Keratinocyte (primary cell): ENCODE measurements around the gene CGB2. TPM values are rescaled to one million over a fixed set of nuclear protein-coding genes. Genes with fewer than 3 reads are reported as not detected.

Experiments
- DNase-seq: peaks from one replicate; pipeline ENCODE4 v3.0.0-alpha.2; 2011; ENCODE audit warnings: low read depth, missing footprints, low spot score
- FAIRE-seq: peaks from 2 replicates; lab custom pipeline; 2011; peaks lifted over from hg19 to GRCh38; lab: Jason Lieb, UNC
- H2AFZ ChIP-seq: 2 replicates; pipeline ENCODE4 v1.6.0; 2012; ENCODE audit warnings: low read length, control low read depth, inconsistent platforms; ENCODE audit not compliant: control insufficient read depth
- H3K27ac ChIP-seq: 2 replicates; pipeline ENCODE4 v1.5.1; 2011; ENCODE audit warnings: low read length; ENCODE audit not compliant: control insufficient read depth, insufficient read depth
- H3K27me3 ChIP-seq: 3 replicates; pipeline ENCODE4 v1.6.0; 2011; ENCODE audit warnings: low read length; ENCODE audit not compliant: control insufficient read depth, insufficient read depth; ENCODE audit errors: extremely low read depth
- H3K36me3 ChIP-seq, 2 experiments: 2 replicates in 1 of 2; 3 replicates in 1 of 2; pipeline ENCODE4 v1.5.1; 2011; ENCODE audit warnings: low read length in 2 of 2, mild to moderate bottlenecking in 1 of 2; ENCODE audit not compliant: control insufficient read depth in 2 of 2, insufficient read depth in 2 of 2; ENCODE audit errors: extremely low read depth in 1 of 2
- H3K4me1 ChIP-seq: 3 replicates; pipeline ENCODE4 v1.5.1; 2011; ENCODE audit warnings: low read length; ENCODE audit not compliant: control insufficient read depth, insufficient read depth; ENCODE audit errors: extremely low read depth
- H3K4me2 ChIP-seq: 3 replicates; pipeline ENCODE4 v1.6.0; 2011; ENCODE audit warnings: low read depth, low read length; ENCODE audit not compliant: control insufficient read depth, insufficient read depth; ENCODE audit errors: extremely low read depth
- H3K4me3 ChIP-seq, 3 experiments: fragments of 200-600 bp in 1 of 3; sonication (generic) in 1 of 3; 2 replicates in 2 of 3; 3 replicates in 1 of 3; pipeline ENCODE4 v1.5.1; 2011 to 2016; ENCODE audit warnings: low read length in 3 of 3, mild to moderate bottlenecking in 3 of 3, control low read depth in 2 of 3, inconsistent platforms in 1 of 3, low read depth in 1 of 3, mixed read lengths in 1 of 3, mixed run types in 1 of 3, moderate library complexity in 1 of 3; ENCODE audit not compliant: control insufficient read depth in 2 of 3, insufficient read depth in 2 of 3; ENCODE audit errors: extremely low read depth in 1 of 3
- H3K79me2 ChIP-seq: 2 replicates; pipeline ENCODE4 v1.6.0; 2012; ENCODE audit warnings: low read length; ENCODE audit not compliant: control insufficient read depth, insufficient read depth
- H3K9ac ChIP-seq: 3 replicates; pipeline ENCODE4 v1.6.0; 2011; ENCODE audit warnings: low read length; ENCODE audit not compliant: control insufficient read depth, insufficient read depth; ENCODE audit errors: extremely low read depth
- H3K9me1 ChIP-seq: 3 replicates; pipeline ENCODE4 v1.6.0; 2011; ENCODE audit warnings: low read length; ENCODE audit not compliant: control insufficient read depth, insufficient read depth; ENCODE audit errors: extremely low read depth
- H3K9me3 ChIP-seq: 2 replicates; pipeline ENCODE4 v1.5.1; 2012; ENCODE audit warnings: low read depth, low read length; ENCODE audit not compliant: control insufficient read depth
- H4K20me1 ChIP-seq: 3 replicates; pipeline ENCODE4 v1.6.0; 2011; ENCODE audit warnings: low read length; ENCODE audit not compliant: control insufficient read depth, insufficient read depth; ENCODE audit errors: extremely low read depth
- CTCF ChIP-seq, 3 experiments: IDR thresholded peaks in 1 of 3; conservative IDR thresholded peaks in 1 of 3; optimal IDR thresholded peaks in 1 of 3; 2 replicates in 2 of 3; 3 replicates in 1 of 3; pipeline versions ENCODE3 to v1.5.1; 2011; ENCODE audit warnings: low read length in 3 of 3, mild to moderate bottlenecking in 3 of 3, moderate library complexity in 2 of 3, control low read depth in 1 of 3, inconsistent platforms in 1 of 3; ENCODE audit not compliant: insufficient read depth in 2 of 3; ENCODE audit errors: extremely low read depth in 1 of 3
- EZH2 ChIP-seq: IDR thresholded peaks from one replicate; pipeline ENCODE4 v1.6.1; 2012; ENCODE audit warnings: inconsistent platforms, mild to moderate bottlenecking, low read length, moderate library complexity
- dilution Hi-C: fragments of 300-500 bp; cut with MboI; formaldehyde crosslinking; loops from one replicate; pipeline ENCODE4 v1.7.0; 2020; ENCODE audit warnings: low sequenced_read_pairs; ENCODE audit not compliant: extremely low pct_ligation_motif_present
- polyA plus RNA-seq, 5 experiments: library from polyadenylated mRNA; depleted of rRNA in 3 of 5; stranded (reverse) in 3 of 5; stranded (forward) in 1 of 5; unstranded in 1 of 5; fragments of >200 nt; gene quantifications; 1 replicate in 1 of 5; 2 replicates in 3 of 5; 3 replicates in 1 of 5; pipeline versions ENCODE4 v1.2.1 to v1.2.3, GENCODE V29; 2011 to 2012; ENCODE audit warnings: missing spikeins in 2 of 5, low read depth in 1 of 5, low replicate concordance in 1 of 5

Gene CGB2
- polyA plus RNA-seq, 1 donor (not counting 4 experiments of a cell fraction or from before 2014, with no cell fraction given) = not detected

GRCh38 chr19:49006905-49007304, 24.8 kb upstream of the CGB2 start:
- TF ChIP-seq EZH2 = no peak
- no peak for TF ChIP-seq CTCF (optimal IDR thresholded peaks at IDR 0.05 in 1 of 3, IDR thresholded peaks at IDR 0.05 in 1 of 3, conservative IDR thresholded peaks at IDR 0.05 in 1 of 3; ENCODE audit: extremely low read depth in 1 of 3, insufficient read depth in 2 of 3, low read length in 3 of 3)
- Histone ChIP-seq H3K4me3 (no peak overlapping the region), H3K9ac (no peak overlapping the region), H3K27ac (no peak overlapping the region), H3K36me3 (peaks cover 39% of the 10 kb centered on the region in 2 experiments), H3K27me3 (no peaks in the 10 kb centered on the region), H3K79me2 (no peaks in the 10 kb centered on the region), H3K9me3 (no peaks in the 10 kb centered on the region), H3K9me1 (no peaks in the 10 kb centered on the region), H3K4me2 (no peak overlapping the region), H3K4me1 (no peaks in the 10 kb centered on the region), H4K20me1 (no peaks in the 10 kb centered on the region), H2AFZ (no peak overlapping the region)
- DNase-seq (no peak), FAIRE-seq (no peak)
- dilution Hi-C loops = no loop called here

- no peaks in the 10 kb centered on the region for H3K9me1 ChIP-seq
- no peak overlapping the region for H3K4me2 ChIP-seq
- TF ChIP-seq CTCF (optimal IDR thresholded peaks at IDR 0.05 in 1 of 3, IDR thresholded peaks at IDR 0.05 in 1 of 3, conservative IDR thresholded peaks at IDR 0.05 in 1 of 3; ENCODE audit: extremely low read depth in 1 of 3, insufficient read depth in 2 of 3, low read length in 3 of 3) (no peak), EZH2 (no peak)
- H3K4me1 ChIP-seq = no peaks in the 10 kb centered on the region
- no peak overlapping the region for H3K9ac ChIP-seq
- H4K20me1 ChIP-seq = no peaks in the 10 kb centered on the region
- H3K36me3 ChIP-seq = peaks cover 26 to 39% of the 10 kb centered on the region in 2 experiments
- H3K79me2 ChIP-seq = no peaks in the 10 kb centered on the region
- DNase-seq (no peak), FAIRE-seq (no peak)
- dilution Hi-C loops = no loop called here
- no peaks in the 10 kb centered on the region for H3K27me3 ChIP-seq
- H3K9me3 ChIP-seq = no peaks in the 10 kb centered on the region
- no peak overlapping the region for H2AFZ ChIP-seq
- H3K27ac ChIP-seq = no peak overlapping the region
- no peak overlapping the region for H3K4me3 ChIP-seq
Observed at GRCh38 chr19:49009828-49010227, 21.9 kb upstream of the CGB2 start.
